Right kidney (tissue), 9 donors: ENCODE measurements around the gene SGCG.
"Not testable (repeated sequence)": the region's sequence is repeated elsewhere in the genome, so short reads cannot be mapped to it uniquely, and the experiment has no call there.

Experiments used
- DNase-seq: peaks from one replicate; pipeline ENCODE4 v3.0.0-alpha.2; 2016
- long read RNA-seq, 8 donors: transcript quantifications; one replicate each; lab custom pipeline, GENCODE V29; 2026

The SGCG gene, protein sequence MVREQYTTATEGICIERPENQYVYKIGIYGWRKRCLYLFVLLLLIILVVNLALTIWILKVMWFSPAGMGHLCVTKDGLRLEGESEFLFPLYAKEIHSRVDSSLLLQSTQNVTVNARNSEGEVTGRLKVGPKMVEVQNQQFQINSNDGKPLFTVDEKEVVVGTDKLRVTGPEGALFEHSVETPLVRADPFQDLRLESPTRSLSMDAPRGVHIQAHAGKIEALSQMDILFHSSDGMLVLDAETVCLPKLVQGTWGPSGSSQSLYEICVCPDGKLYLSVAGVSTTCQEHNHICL
- long read RNA-seq, donor 1 = 0 reads
- long read RNA-seq, donor 2 = 0 reads
- long read RNA-seq, donor 3 = 0 reads
- long read RNA-seq, donor 4 = 0 reads
- long read RNA-seq, donor 5 = 0 reads
- long read RNA-seq, donor 6 = 0 reads
- long read RNA-seq, donor 7 = 0 reads
- long read RNA-seq, donor 8 = 0 reads

DNA sequence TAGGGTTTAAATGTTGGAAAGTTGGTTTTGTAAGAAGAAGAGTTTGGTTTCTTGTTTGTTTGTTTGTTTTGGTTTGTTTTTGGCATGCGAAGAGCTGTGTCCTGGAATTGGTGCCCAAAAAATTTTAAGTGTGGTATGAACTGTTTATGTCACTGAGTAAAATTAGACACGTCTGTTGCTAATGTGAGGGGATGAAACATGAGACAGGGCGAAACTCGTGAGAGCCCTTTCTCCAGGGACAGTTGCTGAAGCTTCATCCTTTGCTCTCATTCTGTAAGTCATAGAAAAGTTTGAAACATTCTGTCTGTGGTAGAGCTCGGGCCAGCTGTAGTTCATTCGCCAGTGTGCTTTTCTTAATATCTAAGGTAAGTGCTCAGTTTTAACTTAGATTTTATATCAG, at the start of gene SGCG:
TSS of gene SGCG (plus strand) at position 269 of the 400 bp plus-strand sequence. CDS start 22,716 bp downstream, outside the sequence.
- DNase-seq = no peak

DNA sequence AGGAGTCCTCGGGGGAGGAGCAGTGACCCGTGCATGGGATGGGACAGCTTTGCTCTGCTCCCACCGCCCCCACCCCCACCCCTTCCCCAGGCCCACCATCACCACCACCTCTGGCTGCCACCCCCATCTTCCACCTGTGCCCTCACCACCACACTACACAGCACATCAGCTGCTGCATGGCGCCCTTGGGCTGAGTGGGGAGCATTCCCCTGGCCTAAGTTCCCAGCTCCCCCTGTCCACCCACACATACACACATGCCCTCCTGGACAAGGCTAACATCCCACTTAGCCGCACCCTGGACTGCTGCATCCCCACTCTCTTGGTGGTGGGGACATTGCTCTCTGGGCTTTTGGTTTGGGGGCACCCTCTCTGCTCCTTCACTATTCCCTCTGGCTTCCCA, 46.2 kb upstream of the SGCG start:
- DNase-seq = no peak

DNA sequence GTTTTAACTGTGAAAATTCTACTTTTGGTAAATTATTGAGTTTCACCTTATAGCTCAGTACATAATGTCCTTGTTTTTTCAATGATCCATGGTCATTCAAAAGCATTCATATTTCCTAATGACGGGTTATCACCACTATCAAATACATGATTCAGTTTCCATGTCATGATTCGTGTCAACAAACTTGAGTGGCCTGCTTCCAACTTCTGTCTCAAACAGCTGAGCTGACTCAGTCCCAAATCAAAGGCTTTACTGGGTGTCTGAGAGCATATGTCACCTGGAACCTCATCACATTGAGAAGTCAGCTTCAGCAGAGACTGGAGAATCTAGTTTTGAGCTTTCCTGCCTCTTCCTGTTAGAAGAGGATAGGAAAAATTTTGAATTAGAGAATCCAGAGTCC, 40.3 kb upstream of the SGCG start:
- DNase-seq = no peak

DNA sequence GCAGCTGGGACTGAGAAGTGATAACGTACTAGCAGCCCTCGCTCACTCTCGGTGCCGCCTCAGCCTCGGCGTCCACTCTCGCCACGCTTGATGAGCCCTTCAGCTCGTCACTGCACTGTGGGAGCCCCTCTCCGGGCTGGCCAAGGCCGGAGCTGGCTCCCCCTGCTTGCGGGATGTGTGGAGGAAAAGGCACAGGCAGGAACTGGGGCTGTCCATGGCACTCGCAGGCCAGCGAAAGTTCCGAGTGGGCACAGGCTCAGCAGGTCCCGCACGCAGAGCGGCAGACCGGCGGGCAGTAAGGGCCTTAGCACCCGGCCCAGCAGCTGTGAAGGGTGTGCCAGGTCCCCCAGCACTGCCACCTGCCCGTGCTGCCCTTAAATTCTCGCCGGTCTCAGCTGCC, 38.8 kb upstream of the SGCG start:
- no peak for DNase-seq

DNA sequence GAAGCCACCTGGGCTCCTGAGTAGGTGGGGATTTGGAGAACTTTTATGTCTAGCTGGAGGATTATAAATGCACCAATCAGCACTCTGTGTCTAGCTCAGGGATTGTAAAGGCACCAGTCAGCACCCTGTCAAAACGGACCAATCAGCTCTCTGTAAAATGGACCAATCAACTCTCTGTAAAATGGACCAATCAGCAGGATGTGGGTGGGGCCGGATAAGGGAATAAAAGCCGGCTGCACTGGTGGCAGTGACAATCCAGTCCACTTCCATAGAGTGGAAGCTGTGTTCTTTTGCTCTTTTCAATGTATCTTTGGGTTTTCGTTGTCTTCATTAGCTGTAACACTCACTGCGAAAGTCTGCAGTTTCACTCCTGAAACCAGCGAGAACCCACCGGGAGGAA, 38.2 kb upstream of the SGCG start:
- DNase-seq = not testable (repeated sequence)

DNA sequence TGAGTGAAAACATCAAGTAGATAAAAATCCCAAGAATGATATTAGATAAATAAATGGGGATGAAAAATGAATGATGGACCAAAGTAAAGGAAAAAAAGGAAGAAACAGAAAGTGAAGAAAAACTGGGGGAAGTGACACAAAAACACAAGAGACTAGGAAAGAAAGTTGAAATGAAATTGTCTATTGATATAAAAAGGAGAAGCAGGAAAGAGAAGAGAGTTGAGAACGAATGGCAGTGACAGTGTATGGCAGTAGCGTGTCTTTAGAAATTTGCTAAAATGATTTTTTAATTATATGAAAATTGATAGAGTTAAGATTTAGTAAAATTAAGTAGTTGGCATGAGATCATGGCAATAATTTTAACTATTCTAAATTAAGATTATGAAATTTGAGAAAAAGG, 36.3 kb upstream of the SGCG start:
- no peak for DNase-seq

DNA sequence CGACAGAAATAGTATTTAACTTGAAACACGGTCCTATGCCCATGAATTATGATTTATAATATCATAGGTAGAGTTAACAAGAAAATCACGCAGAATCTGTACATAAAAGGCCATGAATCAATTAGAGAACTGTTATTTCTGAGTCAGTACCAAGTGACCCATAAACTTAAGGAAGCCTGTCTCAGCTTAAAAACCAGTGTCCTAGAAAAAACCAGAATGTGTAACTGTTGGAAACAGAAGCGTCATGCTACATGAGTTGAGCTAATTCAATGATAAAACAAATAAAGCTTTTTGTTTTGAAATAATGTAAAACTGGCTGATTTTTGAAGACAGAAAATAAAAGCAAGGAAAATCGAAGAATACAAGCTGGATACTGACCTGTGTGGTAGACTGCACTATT, 34.8 kb upstream of the SGCG start:
- DNase-seq = no peak

DNA sequence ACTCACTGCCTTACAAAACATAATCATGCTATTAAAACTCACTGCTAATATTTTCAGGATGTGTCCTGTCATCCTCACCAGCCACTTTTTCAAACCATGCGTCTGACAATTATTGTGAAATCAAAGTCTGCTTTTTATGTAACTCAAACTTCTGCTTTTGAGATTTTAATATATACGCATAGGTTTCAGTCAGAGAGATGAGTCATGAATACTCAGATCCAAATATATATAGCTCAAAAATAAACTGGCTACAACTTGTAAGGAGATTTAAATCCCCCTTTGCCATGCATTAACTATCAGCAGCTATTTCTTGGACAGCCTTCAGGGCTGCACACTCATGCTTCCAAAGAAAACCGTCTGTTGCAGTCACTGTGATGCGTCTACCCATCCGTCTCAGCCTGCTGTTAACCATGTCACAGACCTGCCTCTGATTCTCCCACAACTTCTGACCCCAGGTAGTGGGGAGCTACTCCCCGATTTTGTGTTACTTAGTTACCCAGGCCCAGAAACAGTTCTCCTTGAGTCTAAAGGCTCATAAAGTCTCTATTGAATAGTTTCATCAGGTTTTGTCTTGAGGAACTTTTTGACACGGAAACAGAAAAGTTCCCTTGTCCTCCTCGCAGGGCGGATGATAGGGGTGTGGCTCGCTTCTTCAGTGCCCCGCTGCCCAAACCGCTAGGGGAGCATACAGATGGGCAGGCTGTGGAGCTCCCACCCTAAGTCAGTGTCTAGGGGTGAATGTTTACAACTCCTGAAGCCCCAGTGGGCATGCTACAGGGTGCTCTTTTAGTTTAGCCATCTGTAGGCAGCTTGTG, 33.8 kb upstream of the SGCG start:
- DNase-seq = no peak

DNA sequence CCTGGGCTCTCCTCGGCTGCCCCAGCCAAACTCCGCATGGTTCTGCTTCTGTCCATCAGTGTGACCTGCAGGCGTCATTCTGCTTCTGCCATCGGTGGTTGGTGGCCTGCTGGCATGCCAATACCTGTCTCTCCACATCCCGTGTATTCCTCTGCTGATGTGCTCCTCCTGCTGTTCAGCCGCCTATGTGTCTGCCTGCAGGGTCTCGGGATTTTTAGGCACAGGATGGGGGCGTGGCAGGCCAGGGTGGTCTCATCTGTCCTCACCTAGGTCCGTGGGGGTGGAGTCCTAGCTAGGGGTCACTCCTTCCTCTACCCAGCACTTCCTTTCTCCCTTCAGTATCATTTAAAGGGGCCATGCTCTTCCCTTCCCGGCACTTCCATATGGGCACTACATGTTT, 33.0 kb upstream of the SGCG start:
- DNase-seq = no peak

DNA sequence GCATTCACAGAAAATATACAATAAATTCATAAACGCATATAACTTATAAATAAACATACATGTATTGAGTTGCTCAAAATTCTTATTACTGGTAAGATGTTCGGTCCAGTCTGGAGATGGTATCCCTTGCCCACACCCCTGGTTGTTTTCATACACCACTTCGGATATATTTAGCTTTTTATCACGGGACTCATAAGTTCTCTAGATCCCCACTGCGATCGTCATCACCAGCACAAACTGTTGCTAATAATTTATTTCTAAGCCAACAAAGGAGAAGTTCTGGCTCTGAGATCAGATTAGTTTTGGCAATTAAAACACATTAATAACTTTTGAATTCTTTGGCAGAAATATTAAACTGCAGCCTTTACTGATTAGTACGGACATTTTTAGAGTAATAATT, 23.0 kb upstream of the SGCG start:
- DNase-seq = no peak

DNA sequence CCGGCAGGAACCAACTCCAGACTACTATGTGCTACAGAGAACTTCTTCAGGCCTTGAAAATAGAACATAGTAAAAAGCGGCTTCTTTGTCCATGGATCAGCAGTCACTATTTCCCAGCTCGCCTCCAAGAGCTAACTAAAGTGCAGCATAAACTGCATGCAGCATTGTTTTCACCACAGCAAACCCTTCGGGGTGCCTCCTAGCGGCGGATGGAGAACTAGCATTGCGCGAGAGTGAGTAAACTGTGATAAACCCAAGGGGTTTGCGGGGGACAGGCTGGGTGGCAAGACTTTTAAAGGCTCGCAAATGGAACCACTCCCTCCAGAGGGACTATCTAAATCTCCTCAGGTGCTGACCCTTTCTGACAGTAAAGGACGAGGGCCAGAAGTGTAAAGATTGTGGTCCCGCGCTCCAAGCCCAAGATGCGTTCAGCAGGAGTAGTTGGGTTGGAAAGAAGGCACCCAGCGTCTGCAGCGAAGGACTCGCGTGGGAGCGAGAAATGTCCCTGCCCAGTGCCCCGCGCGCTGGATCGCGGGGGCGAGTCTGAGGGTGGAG, 21.5 kb upstream of the SGCG start:
- DNase-seq = peak; percentile 76

DNA sequence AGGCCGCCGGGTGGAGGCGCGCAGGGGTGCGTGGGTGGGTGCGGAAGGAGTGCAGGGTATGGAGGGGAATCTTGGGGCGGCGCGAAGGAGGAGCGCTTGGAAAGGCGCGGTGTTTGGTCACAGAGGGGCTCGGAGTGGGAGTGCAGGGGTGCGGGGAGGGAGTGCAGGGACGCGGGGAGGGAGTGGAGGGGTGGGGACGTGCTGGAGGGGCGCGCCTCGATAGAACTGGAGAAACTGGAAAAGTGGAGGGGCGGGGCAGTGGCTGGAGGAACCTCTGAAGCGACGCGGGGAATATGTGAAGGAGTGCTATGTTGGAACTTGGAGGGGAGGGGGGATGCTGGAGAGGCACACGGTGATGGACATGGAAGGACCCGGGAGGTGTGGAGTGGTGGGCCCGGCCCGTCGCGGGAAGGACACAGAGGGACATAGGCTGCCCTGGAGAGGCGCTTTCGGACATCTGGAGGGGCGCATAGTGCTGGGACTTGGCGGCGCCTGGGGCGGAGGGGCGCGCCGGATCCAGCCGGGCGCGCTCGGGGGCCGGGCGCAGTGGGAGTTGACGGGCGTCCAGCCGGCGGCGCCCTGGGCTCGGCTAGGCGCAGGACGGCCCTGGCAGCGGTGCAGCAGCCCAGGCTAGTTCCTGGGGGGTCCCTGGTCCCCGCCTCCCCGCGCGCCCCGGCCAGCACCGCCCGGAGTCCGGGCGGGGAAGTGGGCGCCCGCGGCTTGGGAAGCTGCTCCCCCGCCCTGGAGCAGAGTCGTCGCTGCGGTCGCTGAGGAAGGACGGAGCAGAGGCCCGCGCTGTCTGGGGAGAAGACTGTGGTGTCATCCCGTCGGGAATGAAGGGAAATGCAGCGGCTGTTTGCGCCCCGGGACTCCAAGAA, 20.8 kb upstream of the SGCG start:
- DNase-seq = peak; percentile 82

DNA sequence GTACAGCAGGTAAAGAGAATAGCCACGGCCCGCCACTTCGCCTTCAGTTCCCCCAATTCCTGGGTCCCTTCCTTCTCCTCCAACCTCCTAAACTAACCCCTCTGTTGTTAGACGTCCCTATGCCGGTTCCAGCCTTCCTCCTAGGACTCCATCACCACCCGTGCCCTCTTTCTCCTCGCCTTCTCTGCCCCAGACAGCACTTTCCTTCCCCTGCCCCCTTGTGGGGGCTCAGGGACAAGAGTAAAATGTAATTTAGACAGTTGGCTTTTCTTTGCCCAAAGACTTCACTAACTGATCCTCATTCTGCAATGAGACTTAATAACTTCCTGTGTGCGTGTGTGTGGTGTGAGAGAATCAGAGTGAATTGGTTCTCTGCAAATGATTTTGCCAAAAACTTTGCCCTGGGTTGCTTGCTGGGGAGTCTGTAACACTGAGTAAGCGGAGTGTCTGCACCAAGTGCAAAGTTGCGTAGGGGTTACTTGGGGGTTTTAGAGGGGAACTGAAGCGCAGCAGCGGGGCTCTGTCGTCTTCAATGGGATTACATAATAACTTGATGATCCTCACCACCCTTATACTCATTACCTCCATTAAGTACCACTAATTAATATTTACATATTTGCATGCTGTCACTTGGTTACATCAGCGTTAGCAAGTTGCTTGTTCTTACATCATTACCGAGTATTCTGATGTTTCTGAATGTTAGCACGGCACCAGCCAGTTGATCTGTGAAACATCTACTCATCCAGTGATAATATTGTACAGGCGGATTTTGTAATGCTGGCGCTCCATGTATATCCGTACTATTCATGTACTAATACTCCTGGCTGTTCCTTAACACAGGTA, 19.9 kb upstream of the SGCG start:
- DNase-seq = no peak

DNA sequence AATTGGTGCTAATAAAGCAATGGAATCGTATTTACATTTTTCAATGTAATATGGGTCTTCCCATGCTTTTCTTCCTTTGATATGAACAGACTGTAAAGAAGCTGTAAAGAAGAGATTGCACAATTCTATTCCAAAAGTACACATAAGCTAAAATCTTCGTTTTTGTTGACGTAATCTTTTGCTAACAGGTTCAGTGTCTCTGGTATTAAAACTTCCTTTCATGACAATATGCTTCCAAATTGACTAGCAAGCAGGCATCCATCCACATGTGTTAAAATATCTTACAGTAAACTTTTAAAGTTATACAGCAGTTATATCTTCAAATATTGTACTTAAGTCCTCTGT, 19.3 kb upstream of the SGCG start:
- DNase-seq = no peak

DNA sequence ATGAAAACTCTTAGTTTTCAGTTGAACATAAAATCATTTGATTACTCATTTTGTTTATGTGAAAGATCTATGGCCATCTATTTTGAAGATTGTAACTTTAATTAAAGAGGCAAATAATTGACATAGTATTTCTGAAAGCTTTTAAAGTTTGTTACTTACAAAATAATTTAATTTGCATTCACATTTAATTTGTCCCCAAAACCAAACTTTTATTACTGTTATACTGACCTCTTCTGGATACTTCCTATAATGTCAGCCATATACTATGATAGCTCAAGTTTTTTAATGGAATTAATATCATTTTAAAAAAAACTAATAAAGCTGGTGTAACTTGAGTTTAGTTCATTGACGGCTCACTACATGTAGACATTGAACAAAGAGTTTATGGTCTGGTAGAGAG, 4.9 kb upstream of the SGCG start:
- no peak for DNase-seq

DNA sequence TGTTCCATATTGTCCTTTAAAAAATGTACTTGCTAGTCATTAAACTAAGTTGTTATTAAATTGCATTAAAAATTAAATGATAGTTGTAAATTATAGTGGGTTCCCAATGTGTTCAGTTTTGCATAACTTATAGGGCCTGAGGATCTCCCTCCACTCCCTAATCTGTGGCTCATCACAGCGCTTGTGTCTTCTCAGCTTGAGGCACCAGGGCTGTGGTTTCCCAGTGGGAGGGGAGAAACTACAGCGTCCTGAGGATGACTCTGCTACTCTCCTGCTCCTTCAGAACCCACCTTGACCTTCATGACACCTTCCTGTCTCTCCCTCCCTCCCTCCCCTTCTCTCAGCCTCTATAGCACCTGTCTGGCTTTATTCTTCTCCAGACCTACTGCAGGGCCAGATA, 1.4 kb downstream of the SGCG start:
- no peak for DNase-seq

DNA sequence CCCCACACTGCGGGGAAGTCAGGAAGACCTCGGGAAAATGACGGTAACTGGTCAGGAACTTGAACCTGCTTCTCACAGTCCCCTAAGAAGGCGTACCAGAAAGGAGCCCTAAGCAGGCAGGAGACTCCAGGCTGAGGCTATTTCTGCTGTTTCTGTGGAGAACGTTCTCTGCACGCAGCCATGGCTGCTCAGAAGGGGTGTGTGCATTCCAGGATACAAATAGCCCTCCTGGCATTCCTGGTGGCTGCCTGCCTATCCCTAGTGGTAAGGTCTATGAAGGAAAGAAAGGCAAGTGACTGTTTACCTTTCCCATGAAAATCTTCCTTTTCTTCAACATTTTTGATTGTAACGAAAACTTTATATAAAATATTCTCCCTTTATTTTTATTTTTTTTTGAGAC, 2.5 kb downstream of the SGCG start:
- no peak for DNase-seq

DNA sequence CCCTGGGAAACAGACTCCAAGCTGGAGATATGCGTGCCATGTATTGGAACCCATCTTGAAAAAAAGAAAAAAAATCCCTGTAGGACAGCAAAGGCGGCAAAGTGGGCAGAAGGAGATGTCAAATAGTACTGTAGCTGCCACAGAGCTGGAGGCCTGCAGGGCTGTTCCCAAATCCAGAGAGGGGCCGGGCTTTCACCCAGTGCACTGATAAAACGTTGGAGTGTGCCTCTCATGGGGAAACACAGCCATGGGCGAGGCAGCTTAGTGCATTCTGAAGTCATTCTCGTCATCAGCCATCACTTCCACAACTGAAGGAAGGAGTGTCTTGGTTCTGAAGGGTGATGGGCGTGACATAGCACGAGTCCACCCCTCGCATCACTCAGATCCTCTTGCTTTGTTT, 4.8 kb downstream of the SGCG start:
- DNase-seq = no peak

DNA sequence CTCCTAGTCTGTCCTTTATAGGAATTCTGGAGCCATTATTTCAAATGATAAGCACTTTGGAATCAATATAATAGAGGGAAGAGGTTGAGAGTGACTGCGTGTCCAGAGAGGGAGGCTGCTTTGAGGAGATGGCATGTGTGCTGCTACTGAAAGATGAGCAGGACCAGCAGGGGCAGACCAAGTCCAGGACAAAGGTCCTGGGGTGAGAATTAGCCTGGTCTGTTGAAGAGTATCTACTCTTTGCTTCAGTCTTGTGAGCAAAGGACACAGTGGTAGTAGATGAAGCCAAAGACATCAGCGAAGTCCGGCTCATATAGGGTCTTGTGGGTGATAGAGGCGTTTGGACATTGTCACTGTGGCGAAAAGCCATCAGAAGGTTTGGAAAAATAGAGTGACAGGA, 21.1 kb downstream of the SGCG start:
- DNase-seq = no peak

DNA sequence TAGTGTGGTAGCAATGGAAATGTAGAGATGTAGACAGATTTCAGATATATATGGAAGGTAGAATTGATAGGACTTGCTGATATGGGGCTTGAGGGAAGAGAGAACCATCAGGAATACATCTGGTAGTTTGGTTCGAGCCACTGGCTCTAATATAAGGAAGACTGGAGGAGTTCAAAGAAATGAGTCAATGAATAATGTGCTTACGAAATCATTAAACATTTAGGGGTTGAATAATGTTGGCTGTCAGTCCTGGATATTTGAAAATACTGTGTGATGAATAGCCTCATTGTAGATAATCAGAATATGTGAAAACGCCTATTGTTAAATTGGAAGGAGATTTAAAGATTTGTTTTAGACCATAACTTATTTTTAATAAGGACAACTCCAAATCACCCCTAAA, 21.6 kb downstream of the SGCG start:
- DNase-seq = no peak

DNA sequence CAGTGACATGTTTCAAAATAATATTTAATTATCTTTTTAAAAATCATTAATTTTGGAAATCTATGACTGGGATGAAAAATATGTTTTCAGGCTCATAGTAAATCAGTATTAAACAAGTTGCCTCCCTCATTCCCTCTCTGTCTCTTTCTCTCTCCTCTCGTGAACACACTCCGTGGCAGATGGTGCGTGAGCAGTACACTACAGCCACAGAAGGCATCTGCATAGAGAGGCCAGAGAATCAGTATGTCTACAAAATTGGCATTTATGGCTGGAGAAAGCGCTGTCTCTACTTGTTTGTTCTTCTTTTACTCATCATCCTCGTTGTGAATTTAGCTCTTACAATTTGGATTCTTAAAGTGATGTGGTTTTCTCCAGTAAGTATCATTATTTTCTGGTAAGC, 22.7 kb downstream of the SGCG start:
- DNase-seq = no peak

DNA sequence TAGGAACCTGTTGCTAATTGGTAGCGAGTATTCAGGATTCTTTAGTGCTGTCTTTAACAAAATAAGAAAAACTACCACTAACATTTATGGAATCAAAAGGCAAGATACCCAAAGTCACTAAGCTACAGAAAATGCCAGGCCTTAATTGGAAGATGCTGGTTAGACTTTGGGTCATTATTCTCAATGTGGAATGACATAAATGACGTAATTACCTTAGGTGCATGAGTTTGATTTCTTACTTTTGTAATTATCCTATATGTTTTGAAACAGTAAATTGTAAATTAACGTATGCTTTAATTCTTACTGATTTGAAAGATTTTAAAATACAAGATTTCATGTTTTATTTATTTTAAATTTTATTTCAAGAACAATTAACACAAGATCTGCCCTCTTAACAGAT, 25.0 kb downstream of the SGCG start:
- no peak for DNase-seq
